WTC11 (cell line): ENCODE data around the gene MTREX. TPM values are rescaled to one million over a fixed set of nuclear protein-coding genes. Genes with fewer than 3 reads are reported as not detected.

Experiments used
- ATAC-seq: fragments of 200-7000 bp; cut with Tn5 transposase; 2 replicates; pipeline ENCODE4 v1.10.0; 2021; ENCODE audit warnings: mild to moderate bottlenecking, moderate library complexity
- CTCF ChIA-PET: fragments of 300-600 bp; sonication (Branson Sonifier 250); formaldehyde crosslinking; loops from one replicate; lab custom pipeline; 2021; ENCODE audit warnings: antibody characterized with exemption; lab: Charles Lee
- POLR2A ChIA-PET: fragments of 350-600 bp; sonication (Branson Sonifier 250); formaldehyde crosslinking; loops from one replicate; lab custom pipeline; 2021; ENCODE audit warnings: antibody characterized with exemption; lab: Charles Lee
- DNase-seq: peaks from one replicate; pipeline ENCODE4 v3.0.0; 2021; ENCODE audit warnings: low spot score
- H3K27ac Mint-ChIP-seq: 2 replicates; pipeline ENCODE4 v1.8.0; 2021; ENCODE audit warnings: mixed read lengths
- H3K27me3 Mint-ChIP-seq: 2 replicates; pipeline ENCODE4 v1.8.0; 2021; ENCODE audit warnings: low read depth, mild to moderate bottlenecking, moderate library complexity, mixed read lengths
- H3K36me3 Mint-ChIP-seq: 2 replicates; pipeline ENCODE4 v1.8.0; 2021; ENCODE audit warnings: mixed read lengths
- H3K4me1 Mint-ChIP-seq: 2 replicates; pipeline ENCODE4 v1.8.0; 2022; ENCODE audit warnings: mixed read lengths
- H3K4me3 Mint-ChIP-seq: 2 replicates; pipeline ENCODE4 v1.8.0; 2021; ENCODE audit warnings: mild to moderate bottlenecking, moderate library complexity, mixed read lengths
- H3K9me3 Mint-ChIP-seq: 2 replicates; pipeline ENCODE4 v1.8.0; 2021; ENCODE audit warnings: mixed read lengths
- FOXK1 ChIP-seq: sonication (generic); formaldehyde crosslinking; IDR thresholded peaks from 2 replicates; pipeline ENCODE4 v1.8.0; 2022; ENCODE audit warnings: mild to moderate bottlenecking, moderate library complexity, missing genetic modification reagents
- FOXP1 ChIP-seq: sonication (generic); formaldehyde crosslinking; IDR thresholded peaks from 2 replicates; pipeline ENCODE4 v1.8.0; 2022; ENCODE audit warnings: missing genetic modification reagents, mild to moderate bottlenecking, moderate library complexity, borderline replicate concordance
- GRHL2 ChIP-seq: fragments of 250-450 bp; sonication (Bioruptor Pico); IDR thresholded peaks from 2 replicates; pipeline ENCODE4 v1.8.0; 2022; ENCODE audit warnings: mild to moderate bottlenecking, moderate library complexity; ENCODE audit not compliant: insufficient replicate concordance, severe bottlenecking
- IRF2 ChIP-seq: sonication (generic); formaldehyde crosslinking; IDR thresholded peaks from 2 replicates; pipeline ENCODE4 v1.8.0; 2022; ENCODE audit warnings: low read depth, missing genetic modification reagents, borderline replicate concordance
- NFYB ChIP-seq: sonication (generic); formaldehyde crosslinking; conservative IDR thresholded peaks from 2 replicates; pipeline ENCODE4 v1.8.0; 2022; ENCODE audit warnings: low read depth, missing genetic modification reagents
- NR3C1 ChIP-seq: sonication (generic); formaldehyde crosslinking; conservative IDR thresholded peaks from 2 replicates; pipeline ENCODE4 v1.8.1; 2023; ENCODE audit warnings: low read depth, mild to moderate bottlenecking, missing genetic modification reagents
- RORB ChIP-seq: fragments of 250-450 bp; sonication (Bioruptor Pico); IDR thresholded peaks from 2 replicates; pipeline ENCODE4 v1.9.0; 2021; ENCODE audit warnings: mild to moderate bottlenecking
- SOX15 ChIP-seq: fragments of 250-450 bp; sonication (Bioruptor Pico); IDR thresholded peaks from 2 replicates; pipeline ENCODE4 v1.9.0; 2021; ENCODE audit warnings: mild to moderate bottlenecking
- ZNF138 ChIP-seq: sonication (generic); formaldehyde crosslinking; conservative IDR thresholded peaks from 2 replicates; pipeline ENCODE4 v1.8.1; 2022; ENCODE audit warnings: mild to moderate bottlenecking, moderate library complexity, missing genetic modification reagents
- ZNF219 ChIP-seq: sonication (generic); formaldehyde crosslinking; IDR thresholded peaks from 2 replicates; pipeline ENCODE4 v1.8.0; 2023; ENCODE audit warnings: missing genetic modification reagents, mild to moderate bottlenecking, borderline replicate concordance
- ZNF263 ChIP-seq: sonication (generic); formaldehyde crosslinking; IDR thresholded peaks from 2 replicates; pipeline ENCODE4 v1.8.1; 2022; ENCODE audit warnings: low read depth, mild to moderate bottlenecking, moderate library complexity, missing genetic modification reagents
- ZNF423 ChIP-seq: fragments of 250-450 bp; sonication (Bioruptor Pico); IDR thresholded peaks from 2 replicates; pipeline ENCODE4 v2.1.2; 2022; ENCODE audit warnings: mild to moderate bottlenecking, moderate library complexity
- total RNA-seq: library from RNA; stranded (reverse); gene quantifications from 3 replicates; pipeline ENCODE4 v1.2.3, GENCODE V29; 2021
- TF ChIP-seq, protein P1 (sequence below): sonication (generic); formaldehyde crosslinking; conservative IDR thresholded peaks from 2 replicates; pipeline ENCODE4 v1.8.1; 2022; ENCODE audit warnings: mild to moderate bottlenecking, missing genetic modification reagents
- TF ChIP-seq, protein P2 (sequence below): sonication (generic); formaldehyde crosslinking; IDR thresholded peaks from 2 replicates; pipeline ENCODE4 v1.8.1; 2022; ENCODE audit warnings: low read depth, mild to moderate bottlenecking, moderate library complexity, missing genetic modification reagents, borderline replicate concordance
- TF ChIP-seq, protein P3 (sequence below): sonication (generic); formaldehyde crosslinking; IDR thresholded peaks from 2 replicates; pipeline ENCODE4 v1.8.1; 2023; ENCODE audit warnings: mild to moderate bottlenecking, missing genetic modification reagents, borderline replicate concordance
- TF ChIP-seq, protein P4 (sequence below): fragments of 250-450 bp; sonication (Bioruptor Pico); IDR thresholded peaks from 2 replicates; pipeline ENCODE4 v1.9.0; 2021; ENCODE audit warnings: mild to moderate bottlenecking
- TF ChIP-seq, protein P5 (sequence below): fragments of 250-450 bp; sonication (Bioruptor Pico); IDR thresholded peaks from 2 replicates; pipeline ENCODE4 v1.9.0; 2021; ENCODE audit warnings: moderate library complexity, mild to moderate bottlenecking, inconsistent platforms, borderline replicate concordance
- TF ChIP-seq, protein P6 (sequence below): sonication (generic); formaldehyde crosslinking; IDR thresholded peaks from 2 replicates; pipeline ENCODE4 v1.8.0; 2022; ENCODE audit warnings: mild to moderate bottlenecking, missing genetic modification reagents
- TF ChIP-seq, protein P7 (sequence below): sonication (generic); formaldehyde crosslinking; IDR thresholded peaks from 2 replicates; pipeline ENCODE4 v1.8.0; 2022; ENCODE audit warnings: mild to moderate bottlenecking, missing genetic modification reagents

MTREX gene
- total RNA-seq, 1 experiment from 2014 or later: 110 TPM

DNA sequence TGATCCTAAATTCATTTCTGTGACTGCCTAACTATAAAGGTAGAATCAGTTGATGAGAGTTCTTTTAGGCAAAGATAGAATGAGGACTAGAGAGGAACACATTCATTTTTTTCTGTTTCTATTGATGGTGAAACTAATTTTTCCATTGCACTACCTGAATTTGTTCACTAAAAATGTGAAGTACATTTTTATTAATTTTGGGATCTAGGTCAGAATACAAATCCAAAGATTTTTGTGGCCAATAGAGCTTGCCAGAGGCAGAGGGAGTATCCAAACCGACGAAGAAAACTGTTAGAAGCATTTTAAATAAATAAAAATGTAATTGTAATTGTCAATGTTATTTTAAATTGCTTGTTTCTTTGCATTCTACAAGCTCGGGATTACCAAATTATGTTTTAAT, 78.1 kb downstream of the MTREX start:
- no peak for ATAC-seq
- CTCF ChIA-PET: interaction anchor here (0.5 to 2.2 kb wide), 5 partner anchors 16 to 308 kb away, joined by 3 to 6 read pairs (median 3); no protein-coding TSS in a partner anchor
- peaks cover 49% of the 10 kb centered on the region for H3K36me3 Mint-ChIP-seq

More for the DNA sequence above, 78.1 kb downstream of the MTREX start:
- no peak overlapping the region for H3K4me3 Mint-ChIP-seq
- H3K27me3 Mint-ChIP-seq: no peaks in the 10 kb centered on the region
- no peak for DNase-seq
- H3K9me3 Mint-ChIP-seq: peaks cover 15% of the 10 kb centered on the region
- H3K27ac Mint-ChIP-seq: no peak overlapping the region
- TF ChIP-seq, protein P1, sequence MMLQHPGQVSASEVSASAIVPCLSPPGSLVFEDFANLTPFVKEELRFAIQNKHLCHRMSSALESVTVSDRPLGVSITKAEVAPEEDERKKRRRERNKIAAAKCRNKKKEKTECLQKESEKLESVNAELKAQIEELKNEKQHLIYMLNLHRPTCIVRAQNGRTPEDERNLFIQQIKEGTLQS (CRISPR knock-in tag): no peak
- no peak for TF ChIP-seq GRHL2 (CRISPR knock-in tag)
- TF ChIP-seq ZNF423 (CRISPR knock-in tag): no peak
- TF ChIP-seq NR3C1 (CRISPR knock-in tag): no peak
- TF ChIP-seq, protein P2, sequence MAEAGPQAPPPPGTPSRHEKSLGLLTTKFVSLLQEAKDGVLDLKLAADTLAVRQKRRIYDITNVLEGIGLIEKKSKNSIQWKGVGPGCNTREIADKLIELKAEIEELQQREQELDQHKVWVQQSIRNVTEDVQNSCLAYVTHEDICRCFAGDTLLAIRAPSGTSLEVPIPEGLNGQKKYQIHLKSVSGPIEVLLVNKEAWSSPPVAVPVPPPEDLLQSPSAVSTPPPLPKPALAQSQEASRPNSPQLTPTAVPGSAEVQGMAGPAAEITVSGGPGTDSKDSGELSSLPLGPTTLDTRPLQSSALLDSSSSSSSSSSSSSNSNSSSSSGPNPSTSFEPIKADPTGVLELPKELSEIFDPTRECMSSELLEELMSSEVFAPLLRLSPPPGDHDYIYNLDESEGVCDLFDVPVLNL (CRISPR knock-in tag): no peak
- TF ChIP-seq NFYB (CRISPR knock-in tag): no peak
- no peak for TF ChIP-seq ZNF138 (CRISPR knock-in tag)
- no peak for TF ChIP-seq SOX15
- no peak for TF ChIP-seq FOXP1
- TF ChIP-seq, protein P3, sequence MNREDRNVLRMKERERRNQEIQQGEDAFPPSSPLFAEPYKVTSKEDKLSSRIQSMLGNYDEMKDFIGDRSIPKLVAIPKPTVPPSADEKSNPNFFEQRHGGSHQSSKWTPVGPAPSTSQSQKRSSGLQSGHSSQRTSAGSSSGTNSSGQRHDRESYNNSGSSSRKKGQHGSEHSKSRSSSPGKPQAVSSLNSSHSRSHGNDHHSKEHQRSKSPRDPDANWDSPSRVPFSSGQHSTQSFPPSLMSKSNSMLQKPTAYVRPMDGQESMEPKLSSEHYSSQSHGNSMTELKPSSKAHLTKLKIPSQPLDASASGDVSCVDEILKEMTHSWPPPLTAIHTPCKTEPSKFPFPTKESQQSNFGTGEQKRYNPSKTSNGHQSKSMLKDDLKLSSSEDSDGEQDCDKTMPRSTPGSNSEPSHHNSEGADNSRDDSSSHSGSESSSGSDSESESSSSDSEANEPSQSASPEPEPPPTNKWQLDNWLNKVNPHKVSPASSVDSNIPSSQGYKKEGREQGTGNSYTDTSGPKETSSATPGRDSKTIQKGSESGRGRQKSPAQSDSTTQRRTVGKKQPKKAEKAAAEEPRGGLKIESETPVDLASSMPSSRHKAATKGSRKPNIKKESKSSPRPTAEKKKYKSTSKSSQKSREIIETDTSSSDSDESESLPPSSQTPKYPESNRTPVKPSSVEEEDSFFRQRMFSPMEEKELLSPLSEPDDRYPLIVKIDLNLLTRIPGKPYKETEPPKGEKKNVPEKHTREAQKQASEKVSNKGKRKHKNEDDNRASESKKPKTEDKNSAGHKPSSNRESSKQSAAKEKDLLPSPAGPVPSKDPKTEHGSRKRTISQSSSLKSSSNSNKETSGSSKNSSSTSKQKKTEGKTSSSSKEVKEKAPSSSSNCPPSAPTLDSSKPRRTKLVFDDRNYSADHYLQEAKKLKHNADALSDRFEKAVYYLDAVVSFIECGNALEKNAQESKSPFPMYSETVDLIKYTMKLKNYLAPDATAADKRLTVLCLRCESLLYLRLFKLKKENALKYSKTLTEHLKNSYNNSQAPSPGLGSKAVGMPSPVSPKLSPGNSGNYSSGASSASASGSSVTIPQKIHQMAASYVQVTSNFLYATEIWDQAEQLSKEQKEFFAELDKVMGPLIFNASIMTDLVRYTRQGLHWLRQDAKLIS: no peak
- TF ChIP-seq, protein P4, sequence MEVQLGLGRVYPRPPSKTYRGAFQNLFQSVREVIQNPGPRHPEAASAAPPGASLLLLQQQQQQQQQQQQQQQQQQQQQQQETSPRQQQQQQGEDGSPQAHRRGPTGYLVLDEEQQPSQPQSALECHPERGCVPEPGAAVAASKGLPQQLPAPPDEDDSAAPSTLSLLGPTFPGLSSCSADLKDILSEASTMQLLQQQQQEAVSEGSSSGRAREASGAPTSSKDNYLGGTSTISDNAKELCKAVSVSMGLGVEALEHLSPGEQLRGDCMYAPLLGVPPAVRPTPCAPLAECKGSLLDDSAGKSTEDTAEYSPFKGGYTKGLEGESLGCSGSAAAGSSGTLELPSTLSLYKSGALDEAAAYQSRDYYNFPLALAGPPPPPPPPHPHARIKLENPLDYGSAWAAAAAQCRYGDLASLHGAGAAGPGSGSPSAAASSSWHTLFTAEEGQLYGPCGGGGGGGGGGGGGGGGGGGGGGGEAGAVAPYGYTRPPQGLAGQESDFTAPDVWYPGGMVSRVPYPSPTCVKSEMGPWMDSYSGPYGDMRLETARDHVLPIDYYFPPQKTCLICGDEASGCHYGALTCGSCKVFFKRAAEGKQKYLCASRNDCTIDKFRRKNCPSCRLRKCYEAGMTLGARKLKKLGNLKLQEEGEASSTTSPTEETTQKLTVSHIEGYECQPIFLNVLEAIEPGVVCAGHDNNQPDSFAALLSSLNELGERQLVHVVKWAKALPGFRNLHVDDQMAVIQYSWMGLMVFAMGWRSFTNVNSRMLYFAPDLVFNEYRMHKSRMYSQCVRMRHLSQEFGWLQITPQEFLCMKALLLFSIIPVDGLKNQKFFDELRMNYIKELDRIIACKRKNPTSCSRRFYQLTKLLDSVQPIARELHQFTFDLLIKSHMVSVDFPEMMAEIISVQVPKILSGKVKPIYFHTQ (CRISPR knock-in tag): no peak
- TF ChIP-seq ZNF263 (CRISPR knock-in tag): no peak
- TF ChIP-seq, protein P5, sequence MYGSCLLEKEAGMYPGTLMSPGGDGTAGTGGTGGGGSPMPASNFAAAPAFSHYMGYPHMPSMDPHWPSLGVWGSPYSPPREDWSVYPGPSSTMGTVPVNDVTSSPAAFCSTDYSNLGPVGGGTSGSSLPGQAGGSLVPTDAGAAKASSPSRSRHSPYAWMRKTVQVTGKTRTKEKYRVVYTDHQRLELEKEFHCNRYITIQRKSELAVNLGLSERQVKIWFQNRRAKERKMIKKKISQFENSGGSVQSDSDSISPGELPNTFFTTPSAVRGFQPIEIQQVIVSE (CRISPR knock-in tag): no peak
- no peak for TF ChIP-seq IRF2 (CRISPR knock-in tag)
- TF ChIP-seq, protein P6, sequence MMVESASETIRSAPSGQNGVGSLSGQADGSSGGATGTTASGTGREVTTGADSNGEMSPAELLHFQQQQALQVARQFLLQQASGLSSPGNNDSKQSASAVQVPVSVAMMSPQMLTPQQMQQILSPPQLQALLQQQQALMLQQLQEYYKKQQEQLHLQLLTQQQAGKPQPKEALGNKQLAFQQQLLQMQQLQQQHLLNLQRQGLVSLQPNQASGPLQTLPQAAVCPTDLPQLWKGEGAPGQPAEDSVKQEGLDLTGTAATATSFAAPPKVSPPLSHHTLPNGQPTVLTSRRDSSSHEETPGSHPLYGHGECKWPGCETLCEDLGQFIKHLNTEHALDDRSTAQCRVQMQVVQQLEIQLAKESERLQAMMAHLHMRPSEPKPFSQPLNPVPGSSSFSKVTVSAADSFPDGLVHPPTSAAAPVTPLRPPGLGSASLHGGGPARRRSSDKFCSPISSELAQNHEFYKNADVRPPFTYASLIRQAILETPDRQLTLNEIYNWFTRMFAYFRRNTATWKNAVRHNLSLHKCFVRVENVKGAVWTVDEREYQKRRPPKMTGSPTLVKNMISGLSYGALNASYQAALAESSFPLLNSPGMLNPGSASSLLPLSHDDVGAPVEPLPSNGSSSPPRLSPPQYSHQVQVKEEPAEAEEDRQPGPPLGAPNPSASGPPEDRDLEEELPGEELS (CRISPR knock-in tag): no peak
- TF ChIP-seq, protein P7, sequence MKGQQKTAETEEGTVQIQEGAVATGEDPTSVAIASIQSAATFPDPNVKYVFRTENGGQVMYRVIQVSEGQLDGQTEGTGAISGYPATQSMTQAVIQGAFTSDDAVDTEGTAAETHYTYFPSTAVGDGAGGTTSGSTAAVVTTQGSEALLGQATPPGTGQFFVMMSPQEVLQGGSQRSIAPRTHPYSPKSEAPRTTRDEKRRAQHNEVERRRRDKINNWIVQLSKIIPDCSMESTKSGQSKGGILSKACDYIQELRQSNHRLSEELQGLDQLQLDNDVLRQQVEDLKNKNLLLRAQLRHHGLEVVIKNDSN: no peak
- no peak for TF ChIP-seq ZNF219 (CRISPR knock-in tag)
- TF ChIP-seq FOXK1: no peak
- TF ChIP-seq RORB (CRISPR knock-in tag): no peak
- peaks cover 28% of the 10 kb centered on the region for H3K4me1 Mint-ChIP-seq
- POLR2A ChIA-PET: no interaction called here
